Limb (tissue), 2 donors: Measurements from ENCODE around the gene TNKS2.
"Not testable (repeated sequence)": the region's sequence is repeated elsewhere in the genome, so short reads cannot be mapped to it uniquely, and the experiment has no call there.

ENCODE experiments used
- DNase-seq, 2 donors: peaks; one replicate each; pipeline ENCODE4 v3.0.0-alpha.2; 2016; ENCODE audit errors: extremely low spot score in 2 of 2

Gene TNKS2

DNA sequence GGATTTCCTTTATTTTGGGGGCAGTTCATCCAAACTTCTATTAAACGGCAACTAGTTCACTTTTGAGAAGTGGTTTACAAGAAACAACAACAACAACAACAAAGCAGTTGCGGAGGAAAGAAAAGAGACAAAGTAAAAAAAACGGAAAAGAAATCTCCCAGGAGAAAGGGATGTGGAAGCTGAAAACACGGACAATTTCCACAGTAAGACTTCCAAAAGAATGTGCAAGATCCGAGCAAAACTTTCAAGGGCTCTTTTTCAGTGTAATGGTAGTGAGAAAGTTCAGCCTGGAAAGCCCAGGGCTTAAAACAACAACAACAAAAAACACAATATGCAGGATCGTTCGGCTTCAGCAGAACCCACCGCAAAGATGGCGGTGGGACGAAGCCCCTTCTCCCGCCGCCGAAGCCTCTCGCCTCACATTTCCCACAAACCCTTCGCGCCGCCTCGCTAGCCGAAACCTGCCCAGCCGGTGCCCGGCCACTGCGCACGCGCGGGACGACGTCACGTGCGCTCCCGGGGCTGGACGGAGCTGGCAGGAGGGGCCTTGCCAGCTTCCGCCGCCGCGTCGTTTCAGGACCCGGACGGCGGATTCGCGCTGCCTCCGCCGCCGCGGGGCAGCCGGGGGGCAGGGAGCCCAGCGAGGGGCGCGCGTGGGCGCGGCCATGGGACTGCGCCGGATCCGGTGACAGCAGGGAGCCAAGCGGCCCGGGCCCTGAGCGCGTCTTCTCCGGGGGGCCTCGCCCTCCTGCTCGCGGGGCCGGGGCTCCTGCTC is at the start of gene TNKS2:
Gene TNKS2 (plus strand): TSS at position 553 of the 775 bp plus-strand sequence. CDS start 265 bp downstream, outside the sequence.
- peak; percentile 94 to 98 for DNase-seq

DNA sequence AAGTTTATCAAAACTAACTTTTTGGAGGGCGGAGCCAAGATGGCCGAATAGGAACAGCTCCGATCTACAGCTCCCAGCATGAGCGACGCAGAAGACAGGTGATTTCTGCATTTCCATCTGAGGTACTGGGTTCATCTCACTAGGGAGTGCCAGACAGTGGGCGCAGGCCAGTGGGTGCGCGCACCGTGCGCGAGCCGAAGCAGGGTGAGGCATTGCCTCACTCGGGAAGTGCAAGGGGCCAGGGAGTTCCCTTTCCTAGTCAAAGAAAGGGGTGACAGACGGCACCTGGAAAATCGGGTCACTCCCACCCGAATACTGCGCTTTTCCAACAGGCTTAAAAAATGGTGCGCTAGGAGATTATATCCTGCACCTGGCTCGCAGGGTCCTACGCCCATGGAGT is 48.6 kb upstream of the TNKS2 start:
- not testable (repeated sequence) for DNase-seq

DNA sequence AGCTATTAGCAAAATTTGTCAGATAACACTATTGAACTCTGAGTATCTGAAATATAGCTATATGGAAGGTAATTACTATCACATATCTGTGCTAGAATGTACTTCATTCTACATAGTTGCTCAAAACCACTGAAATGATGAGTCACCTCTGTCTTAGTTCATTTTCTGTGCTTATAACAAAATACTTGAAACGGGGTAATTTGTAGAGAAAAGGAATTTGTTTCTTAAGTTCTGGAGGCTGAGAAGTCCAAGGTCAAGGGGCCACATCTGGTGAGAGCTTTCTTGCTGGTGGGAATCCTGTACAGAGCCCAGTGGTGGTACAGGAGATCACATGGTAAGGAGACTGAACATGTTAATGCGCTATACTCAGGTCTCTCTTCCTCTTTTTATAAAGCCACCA is 41.9 kb upstream of the TNKS2 start:
- DNase-seq = no peak

- DNase-seq = peak in 1 of 2 donors; percentile 47
Observed at GRCh38 chr10:91758303-91759146, 39.7 kb upstream of the TNKS2 start.

DNA sequence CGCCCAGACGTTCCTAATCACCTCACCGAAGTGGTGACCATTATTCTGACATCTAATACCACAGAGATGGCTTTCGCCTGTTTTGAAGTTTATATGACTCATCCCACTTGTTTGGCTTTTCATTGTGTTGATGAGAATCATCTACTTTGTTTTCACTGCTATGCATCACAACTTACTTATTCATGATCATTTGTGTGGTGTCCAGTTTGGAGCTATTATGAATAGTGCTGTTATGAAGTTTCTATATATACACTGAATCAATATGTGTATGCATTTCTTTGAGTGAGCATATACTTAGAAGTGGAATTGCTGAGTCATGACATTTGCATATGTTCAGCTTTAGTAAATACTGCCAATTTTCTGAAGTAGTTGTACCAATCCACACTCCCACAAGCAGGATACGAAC is 38.6 kb upstream of the TNKS2 start:
- DNase-seq = no peak

DNA sequence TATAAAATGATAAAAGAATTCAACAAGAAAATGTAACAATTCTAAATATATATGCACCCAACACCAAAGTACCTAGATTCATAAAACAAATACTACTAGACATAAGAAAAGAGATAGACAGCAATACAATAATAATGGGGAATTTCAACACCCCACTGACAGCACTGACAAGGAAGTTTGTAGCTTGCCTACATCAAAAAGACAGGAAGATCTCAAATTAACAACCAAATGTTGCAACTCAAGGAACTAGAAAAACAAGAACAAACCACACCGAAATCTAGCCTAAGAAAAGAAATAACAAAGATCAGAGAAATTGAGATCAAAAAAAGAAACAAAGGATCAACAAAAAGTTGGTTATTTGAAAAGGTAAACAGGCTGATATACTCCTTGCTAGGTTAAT is 36.5 kb upstream of the TNKS2 start:
- no peak for DNase-seq

DNA sequence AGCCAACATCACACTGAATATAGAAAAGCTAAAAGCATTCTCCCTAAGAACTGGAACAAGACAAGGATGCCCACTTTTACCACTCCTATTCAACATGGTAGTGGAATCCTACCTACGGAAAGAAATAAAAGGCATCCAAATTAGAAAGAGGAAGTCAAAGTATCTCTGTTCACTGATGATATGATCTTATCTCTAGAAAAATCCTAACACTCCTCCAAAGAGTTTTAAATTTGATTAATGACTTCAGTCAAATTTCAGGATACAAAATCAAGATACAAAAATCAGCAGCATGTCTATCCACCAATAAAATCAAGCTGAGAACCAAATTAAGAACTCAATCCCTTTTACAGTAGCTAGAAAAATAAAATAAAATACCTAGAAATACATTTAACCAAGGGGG is 35.3 kb upstream of the TNKS2 start:
- DNase-seq = no peak

DNA sequence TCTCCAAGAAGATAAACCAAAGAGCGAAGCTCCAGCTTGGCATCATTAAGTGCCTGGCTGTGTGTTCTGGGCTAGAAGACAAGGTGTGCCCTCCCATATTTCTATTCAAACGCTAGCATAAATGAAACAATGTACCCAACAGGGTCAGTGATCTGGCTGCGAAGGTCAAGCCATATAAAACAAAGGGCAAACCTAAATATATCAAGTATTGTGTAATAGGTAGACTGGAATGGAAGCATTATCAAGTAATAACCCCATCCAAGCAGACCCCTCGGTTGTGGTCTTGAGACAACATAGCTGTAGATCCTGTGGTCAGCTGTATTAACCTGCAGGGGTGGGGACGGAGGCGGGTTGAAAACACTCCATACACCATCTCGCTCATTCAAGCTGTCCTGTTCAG is 31.6 kb upstream of the TNKS2 start:
- DNase-seq = no peak

GRCh38 chr10:91768123-91768522 is 30.1 kb upstream of the TNKS2 start:
- DNase-seq = no peak

GRCh38 chr10:91771907-91772306 is 26.3 kb upstream of the TNKS2 start:
- no peak for DNase-seq

GRCh38 chr10:91772461-91772860 is 25.8 kb upstream of the TNKS2 start:
- DNase-seq = no peak

DNA sequence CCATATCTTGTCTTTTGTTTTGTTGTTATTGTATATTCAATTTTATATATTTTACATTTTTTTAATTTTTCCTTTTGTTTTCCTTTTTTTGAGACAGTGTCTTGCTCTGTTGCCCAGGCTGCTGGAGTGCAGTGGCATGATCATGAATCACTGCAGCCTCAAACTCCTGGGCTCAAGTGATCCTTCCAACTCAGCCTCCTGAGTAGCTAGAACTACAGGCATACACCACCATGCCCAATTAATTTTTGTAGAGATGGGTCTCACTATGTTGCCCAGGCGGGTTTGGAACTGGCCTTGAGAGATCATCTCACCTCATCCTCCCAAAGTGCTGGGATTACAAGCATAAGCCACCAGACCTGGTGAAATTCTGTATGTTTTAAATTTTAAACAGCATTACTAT is 25.4 kb upstream of the TNKS2 start:
- DNase-seq = no peak

- DNase-seq = no peak
Observed at GRCh38 chr10:91774571-91774970, 23.7 kb upstream of the TNKS2 start.

- DNase-seq = no peak
Observed at GRCh38 chr10:91775731-91776130, 22.5 kb upstream of the TNKS2 start.

DNA sequence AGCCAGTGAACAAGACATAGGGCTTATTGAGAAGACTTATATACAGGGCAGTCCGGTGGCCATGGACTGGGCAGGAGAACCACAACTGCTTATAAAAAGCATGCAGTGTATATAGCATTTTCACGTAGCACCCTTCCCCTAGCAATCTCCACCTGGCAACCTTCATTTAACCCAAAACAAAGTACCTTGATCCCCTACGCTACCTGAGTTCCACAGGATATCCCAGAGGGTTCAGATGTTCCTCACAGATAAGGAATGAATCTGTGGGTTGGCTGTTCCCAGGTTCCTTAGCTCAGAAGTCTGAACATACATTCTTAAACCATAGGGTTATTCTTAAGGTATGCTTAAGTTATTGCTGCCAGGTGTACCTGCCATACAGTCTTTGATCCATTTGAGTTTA is 22.0 kb upstream of the TNKS2 start:
- no peak for DNase-seq

DNA sequence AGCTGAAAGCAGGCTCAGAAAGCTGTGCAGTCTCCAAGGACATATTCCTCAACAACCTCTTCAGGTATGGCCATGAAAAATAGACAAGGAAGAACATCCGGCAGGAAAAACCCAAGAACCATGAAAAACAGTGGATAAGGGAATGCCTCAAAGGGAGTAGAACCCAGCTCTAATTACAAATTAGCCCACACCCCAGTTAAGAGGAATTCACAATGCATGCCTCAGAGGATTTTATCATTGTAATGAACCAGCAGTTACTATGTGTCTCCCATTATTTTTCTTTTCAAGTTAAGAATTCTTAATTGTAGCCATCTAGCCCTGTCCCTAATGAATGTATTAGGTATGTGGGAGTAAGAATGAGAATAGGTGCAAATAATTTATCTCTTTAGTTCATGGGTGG is 19.7 kb upstream of the TNKS2 start:
- DNase-seq = no peak

GRCh38 chr10:91779011-91779605 is 19.1 kb upstream of the TNKS2 start:
- no peak for DNase-seq

DNA sequence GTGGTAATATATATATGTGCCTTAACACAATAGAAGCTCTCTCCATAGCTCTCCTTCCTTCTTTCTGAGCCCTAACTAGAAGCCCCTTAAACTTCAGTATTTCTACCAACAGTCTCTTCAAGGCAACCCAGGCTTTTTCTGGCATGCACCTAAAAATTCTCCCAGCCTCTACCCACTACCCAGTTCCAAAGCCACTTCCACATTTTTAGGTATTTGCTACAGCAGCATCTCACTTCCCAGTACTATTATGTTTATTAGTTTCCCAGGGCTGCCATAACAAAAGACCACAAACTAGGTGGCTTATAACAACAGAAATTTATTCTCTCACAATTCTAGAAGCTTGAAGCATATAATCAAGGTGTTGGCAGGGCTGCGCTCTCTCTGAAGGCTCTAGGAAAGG is 15.7 kb upstream of the TNKS2 start:
- no peak for DNase-seq

GRCh38 chr10:91785830-91786229 is 12.4 kb upstream of the TNKS2 start:
- no peak for DNase-seq

DNA sequence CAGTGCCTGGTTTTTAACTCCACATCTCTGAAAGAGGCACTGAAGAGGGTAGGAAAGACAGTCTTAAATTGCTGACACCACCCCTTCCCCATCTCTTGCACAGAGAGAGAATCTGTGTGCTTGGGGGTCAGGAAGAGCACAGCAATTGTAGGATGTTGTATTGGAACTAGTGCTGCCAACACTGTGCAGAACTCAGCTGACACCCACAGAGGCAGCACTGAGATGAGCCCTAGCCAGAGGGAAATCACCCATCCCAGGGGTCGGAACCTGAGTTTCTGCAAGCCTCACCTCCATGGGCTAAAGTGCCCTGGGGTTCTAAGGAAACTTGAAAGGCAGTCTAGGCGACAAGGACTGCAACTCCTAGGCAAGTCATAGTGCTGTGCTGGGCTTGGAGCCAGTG is 11.0 kb upstream of the TNKS2 start:
- DNase-seq = no peak

DNA sequence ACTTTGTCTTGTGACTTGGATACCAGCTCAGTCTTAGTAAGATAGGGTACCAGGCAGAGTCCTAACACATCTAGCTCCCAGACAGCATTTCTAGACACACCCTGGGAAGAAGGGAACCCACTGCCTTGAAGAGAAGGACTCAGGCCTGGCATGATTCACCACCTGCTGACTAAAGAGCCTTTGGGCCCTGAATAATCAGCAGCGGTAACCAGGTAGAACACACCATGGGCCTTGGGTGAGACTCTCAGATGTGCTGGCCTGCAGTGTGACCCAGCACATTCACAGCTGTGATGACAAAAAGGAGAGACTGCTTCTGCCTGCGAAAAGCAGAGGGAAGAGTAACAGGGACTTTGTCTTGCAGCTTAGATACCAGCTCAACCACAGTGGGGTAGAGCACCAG is 10.4 kb upstream of the TNKS2 start:
- DNase-seq = no peak

DNA sequence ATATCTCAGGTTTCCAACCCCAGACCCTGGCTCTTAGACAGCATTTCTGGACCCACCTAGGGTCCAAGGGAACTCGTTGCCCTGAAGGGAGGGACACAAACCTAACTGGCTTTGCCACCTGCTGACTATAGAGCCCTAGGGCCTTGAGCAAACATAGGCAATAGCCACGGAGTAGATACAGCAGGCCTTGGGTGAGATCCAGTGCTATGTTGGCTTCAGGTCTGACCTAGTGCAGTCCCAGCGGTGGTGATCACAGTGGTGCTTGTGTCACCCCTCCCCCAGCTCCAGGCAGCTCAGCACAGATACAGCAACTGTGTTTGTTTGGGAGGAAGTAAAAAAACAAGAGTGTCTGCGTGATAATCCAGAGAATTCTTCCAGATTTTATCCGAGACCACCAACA is 9.7 kb upstream of the TNKS2 start:
- DNase-seq = no peak
